Hepatocyte (in vitro differentiated cells): Measurements from ENCODE around the gene MYNN.

Source experiments
- CTCF ChIP-seq: fragments of 200-600 bp; sonication (generic); IDR thresholded peaks from 2 replicates; pipeline ENCODE4 v1.5.1; 2016; ENCODE audit warnings: antibody characterized with exemption, mild to moderate bottlenecking; ENCODE audit not compliant: poor library complexity
- EZH2 ChIP-seq: fragments of 200-600 bp; sonication (generic); IDR thresholded peaks from 2 replicates; pipeline ENCODE4 v1.6.1; 2016; ENCODE audit warnings: antibody characterized with exemption, mild to moderate bottlenecking, borderline replicate concordance

GRCh38 chr3:169780742-169781141, 7.5 kb downstream of the MYNN start:
- no peak for TF ChIP-seq CTCF
- no peak for TF ChIP-seq EZH2
